Measurements from ENCODE around the gene OSBPL10.

DNA sequence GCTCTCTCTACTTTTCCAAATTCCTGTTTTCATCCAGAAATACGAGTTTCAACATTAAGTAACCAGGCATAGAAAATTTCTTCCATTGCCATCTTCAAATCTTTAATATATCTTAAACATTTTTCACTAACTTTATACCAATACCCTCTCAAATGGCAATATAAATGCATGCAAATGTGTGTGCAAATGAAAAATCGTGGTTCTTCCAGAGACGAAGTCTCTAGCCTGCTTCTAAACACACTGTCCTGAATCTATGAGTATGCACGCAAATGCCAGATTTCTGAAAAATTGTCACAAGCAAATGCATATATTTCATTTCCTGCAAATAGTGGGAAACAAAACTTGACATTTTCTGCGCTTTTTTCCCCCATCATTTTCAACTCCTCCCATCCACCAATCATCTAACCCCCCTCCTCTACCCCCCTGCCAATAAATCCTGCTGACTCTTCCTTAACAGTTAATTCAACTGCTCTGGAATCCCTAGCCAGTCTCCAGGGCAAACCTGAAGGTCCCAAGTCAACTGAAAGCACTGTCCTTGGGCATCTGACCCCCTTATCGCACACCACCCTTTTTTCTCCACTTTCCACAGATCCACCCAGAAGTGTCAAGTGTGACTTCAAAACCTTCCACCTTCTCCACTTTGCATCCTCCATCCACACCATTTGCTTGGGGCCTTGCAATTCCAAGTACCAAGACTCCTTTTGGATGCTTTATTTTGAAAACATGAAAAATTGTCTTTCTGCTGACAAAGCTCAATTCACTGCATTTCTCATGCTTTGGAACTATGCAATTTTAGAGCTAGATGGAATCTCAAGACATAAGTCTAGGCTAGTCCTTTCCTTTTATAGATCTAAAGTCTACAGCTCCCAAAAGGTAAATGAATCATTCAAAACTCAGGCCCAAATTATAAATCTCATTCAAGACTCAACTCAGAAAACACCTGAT, 144.7 kb downstream of the OSBPL10 start:
- TF ChIP-seq, protein P1, sequence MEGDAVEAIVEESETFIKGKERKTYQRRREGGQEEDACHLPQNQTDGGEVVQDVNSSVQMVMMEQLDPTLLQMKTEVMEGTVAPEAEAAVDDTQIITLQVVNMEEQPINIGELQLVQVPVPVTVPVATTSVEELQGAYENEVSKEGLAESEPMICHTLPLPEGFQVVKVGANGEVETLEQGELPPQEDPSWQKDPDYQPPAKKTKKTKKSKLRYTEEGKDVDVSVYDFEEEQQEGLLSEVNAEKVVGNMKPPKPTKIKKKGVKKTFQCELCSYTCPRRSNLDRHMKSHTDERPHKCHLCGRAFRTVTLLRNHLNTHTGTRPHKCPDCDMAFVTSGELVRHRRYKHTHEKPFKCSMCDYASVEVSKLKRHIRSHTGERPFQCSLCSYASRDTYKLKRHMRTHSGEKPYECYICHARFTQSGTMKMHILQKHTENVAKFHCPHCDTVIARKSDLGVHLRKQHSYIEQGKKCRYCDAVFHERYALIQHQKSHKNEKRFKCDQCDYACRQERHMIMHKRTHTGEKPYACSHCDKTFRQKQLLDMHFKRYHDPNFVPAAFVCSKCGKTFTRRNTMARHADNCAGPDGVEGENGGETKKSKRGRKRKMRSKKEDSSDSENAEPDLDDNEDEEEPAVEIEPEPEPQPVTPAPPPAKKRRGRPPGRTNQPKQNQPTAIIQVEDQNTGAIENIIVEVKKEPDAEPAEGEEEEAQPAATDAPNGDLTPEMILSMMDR (IDR thresholded peaks at IDR 0.05; ENCODE audit: low read length) = no peak
- TF ChIP-seq EZH2 (IDR thresholded peaks at IDR 0.05; ENCODE audit: borderline replicate concordance, low read length) = no peak

Measured in OCI-LY1 (cell line).